ENCODE measurements around the gene CKAP4. TPM values are rescaled to one million over a fixed set of nuclear protein-coding genes. Genes with fewer than 3 reads are reported as not detected.

The CKAP4 gene
- total and polyA plus RNA-seq, 2 donors: 40.8 to 93.3 TPM

DNA sequence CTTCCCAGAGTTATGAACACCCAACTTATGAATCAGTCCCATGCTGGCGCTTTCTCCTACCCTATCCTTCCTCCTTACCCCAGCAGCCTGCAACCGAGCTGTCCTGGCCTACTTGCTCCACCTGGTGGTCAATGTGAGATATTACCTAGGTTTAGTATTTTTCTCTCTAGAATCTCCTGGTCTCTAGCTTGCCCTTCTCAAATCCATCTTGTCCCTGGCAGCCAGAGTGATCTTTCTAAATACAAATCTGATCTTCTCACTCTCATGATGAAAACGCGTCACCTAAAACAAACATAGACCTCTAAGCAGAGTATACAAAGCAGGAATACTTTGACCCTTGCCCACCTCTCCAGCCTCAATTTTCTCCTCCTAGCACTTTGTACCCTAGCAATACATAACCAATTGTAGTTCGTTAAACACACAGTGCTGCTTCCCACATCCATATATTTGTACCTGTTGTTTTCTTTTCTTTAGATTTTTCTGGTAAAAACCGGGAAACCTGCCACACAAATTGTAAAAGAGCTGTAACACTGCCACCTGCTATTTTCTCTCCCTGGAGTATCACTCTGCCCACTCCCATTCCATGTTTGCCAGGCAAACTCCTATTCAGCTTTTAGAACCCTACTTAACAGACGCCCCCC lies 34.8 kb upstream of the CKAP4 start:
- 50% methylated on average over 7 of the region's 7 CpGs for WGBS
- Histone ChIP-seq H3K36me3 (ENCODE audit: insufficient read depth) (no peaks in the 10 kb centered on the region), H3K4me1 (ENCODE audit: insufficient read depth) (no peaks in the 10 kb centered on the region), H3K4me3 (ENCODE audit: low read depth, low read length) (no peak overlapping the region), H3K27ac (ENCODE audit: low read depth) (no peak overlapping the region)
- no peak for DNase-seq (ENCODE audit: extremely low spot score)

DNA sequence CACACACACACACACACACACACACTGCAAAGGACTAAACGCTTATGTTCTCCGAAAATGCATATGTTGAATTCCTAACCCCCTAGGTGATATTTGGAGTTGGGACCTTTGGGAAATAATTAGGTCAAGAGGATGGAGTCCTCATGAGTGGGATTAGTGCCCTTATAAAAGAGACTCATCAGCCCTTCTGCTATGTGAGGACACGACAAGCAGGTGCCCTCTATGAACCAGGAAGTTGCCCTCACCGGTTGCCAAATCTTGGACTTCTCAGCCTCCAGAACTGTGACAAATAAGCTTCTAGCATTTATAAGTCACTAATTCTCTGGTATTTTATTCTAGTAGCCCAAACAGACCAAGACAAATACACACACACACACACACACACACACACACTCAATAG lies 34.0 kb upstream of the CKAP4 start:
- WGBS: 87% methylated on average over 4 of the region's 4 CpGs
- Histone ChIP-seq H3K4me3 (ENCODE audit: low read depth, low read length) (no peak overlapping the region), H3K36me3 (ENCODE audit: insufficient read depth) (no peaks in the 10 kb centered on the region), H3K27ac (ENCODE audit: low read depth) (no peak overlapping the region), H3K4me1 (ENCODE audit: insufficient read depth) (no peaks in the 10 kb centered on the region)
- DNase-seq (ENCODE audit: extremely low spot score): no peak

DNA sequence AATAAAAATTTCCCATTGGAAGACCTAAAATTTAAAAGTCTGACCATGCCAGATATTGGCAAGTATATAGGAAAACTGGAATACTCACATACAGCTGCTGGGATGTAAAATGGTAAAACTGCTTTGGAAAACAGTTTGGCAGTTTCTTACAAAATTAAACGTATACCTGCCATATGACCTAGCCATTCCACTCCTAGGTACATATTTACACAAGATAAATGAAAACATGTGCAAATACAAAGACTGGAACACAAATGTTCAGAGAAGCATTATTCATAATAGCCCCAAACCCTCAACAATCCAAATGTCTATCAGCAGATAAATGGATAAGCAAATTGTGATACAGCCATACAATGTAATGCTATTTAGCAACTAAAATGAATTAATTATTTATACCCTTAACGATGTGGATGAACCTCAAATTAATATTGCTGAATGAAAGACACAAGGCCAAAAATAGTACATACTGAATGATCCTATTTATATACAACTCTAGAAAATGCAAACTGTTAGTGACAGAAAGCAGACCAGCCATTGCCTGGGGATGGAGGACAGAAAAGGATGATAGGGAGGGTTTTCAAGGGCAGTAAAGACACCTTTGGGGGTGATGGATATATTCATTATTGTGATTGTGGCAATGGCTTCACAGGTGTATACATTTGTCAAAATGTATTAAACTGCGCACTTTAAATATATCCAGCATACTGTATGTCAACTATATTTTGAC lies 33.4 kb upstream of the CKAP4 start:
- no peaks in the 10 kb centered on the region for H3K4me1 ChIP-seq (ENCODE audit: insufficient read depth)
- no peak overlapping the region for H3K27ac ChIP-seq (ENCODE audit: low read depth)
- WGBS: 64% methylated on average over 3 of the region's 3 CpGs
- H3K4me3 ChIP-seq (ENCODE audit: low read depth, low read length): no peak overlapping the region
- H3K36me3 ChIP-seq (ENCODE audit: insufficient read depth): no peaks in the 10 kb centered on the region
- DNase-seq (ENCODE audit: extremely low spot score): no peak

DNA sequence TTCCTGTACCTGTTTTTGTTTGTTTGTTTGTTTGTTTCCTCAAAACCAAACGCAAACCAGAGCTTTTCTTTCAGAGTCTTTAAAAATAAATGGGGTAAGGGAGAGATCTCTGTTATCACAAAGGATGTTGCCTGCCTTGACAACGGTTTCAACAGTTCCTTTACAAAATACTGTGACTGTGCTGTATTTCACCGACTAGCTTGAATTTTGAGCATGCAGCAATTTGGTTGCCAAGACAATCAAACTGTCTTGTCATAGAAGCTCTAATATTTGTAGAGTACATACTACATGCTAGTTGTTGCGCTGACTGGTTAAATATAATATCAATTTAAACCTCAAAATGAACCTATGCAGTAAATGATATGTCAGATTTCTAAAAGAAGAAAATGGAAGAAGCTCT lies 32.3 kb upstream of the CKAP4 start:
- Histone ChIP-seq H3K27ac (ENCODE audit: low read depth) (no peak overlapping the region), H3K4me3 (ENCODE audit: low read depth, low read length) (no peak overlapping the region), H3K36me3 (ENCODE audit: insufficient read depth) (no peaks in the 10 kb centered on the region), H3K4me1 (ENCODE audit: insufficient read depth) (no peaks in the 10 kb centered on the region)
- no peak for DNase-seq (ENCODE audit: extremely low spot score)
- WGBS: 67% methylated on average over 4 of the region's 4 CpGs

DNA sequence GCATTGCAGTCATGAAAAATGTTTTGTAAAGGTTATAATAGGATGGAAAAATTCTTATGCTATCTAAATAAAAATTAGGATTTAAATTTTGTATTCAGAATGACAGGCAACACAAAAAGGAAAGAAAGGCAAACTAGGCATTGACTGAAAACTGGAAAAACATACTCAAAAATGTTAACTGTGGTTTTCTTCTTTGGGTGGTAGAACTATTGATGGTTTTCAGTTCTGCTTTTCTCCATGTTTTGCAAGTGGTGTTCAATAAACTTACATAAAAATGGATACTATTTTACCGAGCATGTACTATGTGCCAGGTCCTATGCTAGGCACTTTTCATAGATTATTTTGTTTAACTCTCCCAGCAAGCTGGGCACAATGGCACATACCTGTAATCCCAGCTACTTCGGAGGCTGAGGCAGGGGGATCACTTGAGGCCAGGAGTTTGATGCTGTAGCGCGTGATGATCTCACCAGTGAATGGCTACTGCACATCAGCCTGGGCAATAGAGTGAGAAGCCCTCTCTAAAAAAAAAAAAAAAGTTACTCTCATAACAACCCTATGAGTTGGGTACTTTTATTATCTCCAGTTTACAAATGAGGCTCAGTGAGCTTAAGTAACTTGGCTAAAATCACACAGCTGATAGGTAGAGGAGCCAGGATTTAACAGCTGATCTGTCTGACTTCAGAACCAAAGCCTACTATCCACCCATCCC lies 28.4 kb upstream of the CKAP4 start:
- Histone ChIP-seq H3K36me3 (ENCODE audit: insufficient read depth) (no peaks in the 10 kb centered on the region), H3K4me1 (ENCODE audit: insufficient read depth) (no peaks in the 10 kb centered on the region), H3K4me3 (ENCODE audit: low read depth, low read length) (no peak overlapping the region), H3K27ac (ENCODE audit: low read depth) (no peak overlapping the region)
- 96% methylated on average over 4 of the region's 4 CpGs for WGBS
- no peak for DNase-seq (ENCODE audit: extremely low spot score)

DNA sequence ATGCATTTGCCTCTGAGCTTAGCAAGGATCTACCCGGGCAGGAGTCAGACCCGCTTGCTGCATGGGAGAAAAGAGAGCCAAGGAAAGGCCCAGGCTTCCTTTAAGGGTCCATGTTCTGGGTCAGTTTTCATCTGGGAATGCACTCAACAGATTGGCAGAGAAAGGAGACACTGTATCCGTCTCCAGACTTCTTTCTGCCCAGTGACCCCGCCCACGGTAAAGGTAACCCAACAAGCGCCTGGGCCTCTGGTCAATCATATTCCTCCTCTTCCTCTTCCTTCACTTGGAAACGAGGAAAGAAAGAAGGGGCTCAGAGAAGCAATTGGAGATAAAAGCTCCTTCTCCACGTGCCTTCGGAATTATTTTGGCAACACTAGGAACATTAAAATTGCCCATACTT lies 27.6 kb upstream of the CKAP4 start:
- WGBS: 86% methylated on average over 9 of the region's 9 CpGs
- no peak overlapping the region for H3K4me3 ChIP-seq (ENCODE audit: low read depth, low read length)
- H3K36me3 ChIP-seq (ENCODE audit: insufficient read depth): no peaks in the 10 kb centered on the region
- H3K27ac ChIP-seq (ENCODE audit: low read depth): no peak overlapping the region
- DNase-seq (ENCODE audit: extremely low spot score): no peak
- no peaks in the 10 kb centered on the region for H3K4me1 ChIP-seq (ENCODE audit: insufficient read depth)

DNA sequence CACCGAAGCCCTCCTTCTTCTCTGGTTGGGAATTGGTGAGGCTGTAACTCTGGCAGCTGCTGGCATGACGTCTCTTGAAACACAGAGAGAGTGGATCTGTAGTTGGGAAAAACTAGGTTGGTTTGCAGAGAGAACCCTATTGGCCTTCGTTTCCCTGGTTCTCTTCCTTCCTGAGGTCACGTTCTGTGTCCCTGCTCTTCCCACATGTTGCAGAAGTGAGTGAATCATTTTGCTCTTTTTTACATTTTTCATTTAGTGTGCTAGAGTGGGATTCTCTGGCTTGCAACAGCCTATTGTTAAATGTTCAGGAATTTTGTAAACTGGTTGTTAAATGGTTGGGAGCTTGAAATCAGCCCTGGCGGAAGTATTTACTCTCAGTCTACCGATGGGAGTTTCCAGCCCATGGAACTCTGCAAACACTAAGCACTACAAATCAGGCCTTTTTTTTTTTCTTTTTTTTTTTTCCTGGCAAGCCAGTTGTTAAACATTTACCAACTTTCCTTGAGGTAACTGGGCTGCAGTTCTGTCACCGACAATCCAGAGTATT lies 26.8 kb upstream of the CKAP4 start:
- WGBS: 77% methylated on average over 7 of the region's 7 CpGs
- no peak overlapping the region for H3K27ac ChIP-seq (ENCODE audit: low read depth)
- DNase-seq (ENCODE audit: extremely low spot score): peak; percentile 21
- H3K4me3 ChIP-seq (ENCODE audit: low read depth, low read length): no peak overlapping the region
- H3K4me1 ChIP-seq (ENCODE audit: insufficient read depth): no peaks in the 10 kb centered on the region
- no peaks in the 10 kb centered on the region for H3K36me3 ChIP-seq (ENCODE audit: insufficient read depth)

DNA sequence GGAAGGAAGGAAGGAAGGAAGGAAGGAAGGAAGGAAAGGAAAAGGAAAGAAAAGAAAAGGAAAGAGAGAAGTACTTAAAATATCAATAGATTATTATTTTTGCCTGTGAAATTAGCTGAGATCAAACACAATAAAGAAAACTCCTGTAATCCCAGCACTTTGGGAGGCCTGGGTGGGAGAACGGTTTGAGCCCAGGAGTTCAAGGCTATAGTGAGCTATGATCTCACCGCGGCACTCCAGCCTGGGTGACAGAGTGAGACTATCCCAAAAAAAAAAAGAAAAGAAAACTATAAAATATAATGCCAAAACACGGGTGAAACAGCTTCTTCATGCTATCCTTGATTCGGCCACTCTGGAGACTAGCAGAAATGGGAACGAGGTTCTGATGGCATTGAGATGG lies 26.2 kb upstream of the CKAP4 start:
- Histone ChIP-seq H3K36me3 (ENCODE audit: insufficient read depth) (no peaks in the 10 kb centered on the region), H3K27ac (ENCODE audit: low read depth) (no peak overlapping the region), H3K4me3 (ENCODE audit: low read depth, low read length) (no peak overlapping the region), H3K4me1 (ENCODE audit: insufficient read depth) (no peaks in the 10 kb centered on the region)
- DNase-seq (ENCODE audit: extremely low spot score): no peak
- WGBS: 90% methylated on average over 6 of the region's 6 CpGs

DNA sequence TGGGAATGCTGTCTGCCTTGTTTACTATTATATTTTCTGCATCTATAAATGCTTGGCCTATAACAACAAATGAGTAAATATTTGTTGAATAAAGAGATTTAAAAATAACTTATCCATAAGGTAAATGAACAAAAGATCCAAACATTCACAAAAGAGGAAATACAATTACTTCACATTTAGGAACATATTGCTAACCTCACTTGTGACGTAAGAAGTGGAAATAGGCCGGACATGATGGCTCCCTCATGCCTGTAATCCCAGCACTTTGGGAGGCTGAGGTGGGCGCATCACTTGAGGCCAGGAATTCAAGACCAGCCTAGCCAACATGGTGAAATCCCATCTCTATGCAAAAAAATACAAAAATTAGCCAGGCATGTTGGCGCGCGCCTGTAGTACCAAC lies 25.7 kb upstream of the CKAP4 start:
- no peak for DNase-seq (ENCODE audit: extremely low spot score)
- Histone ChIP-seq H3K4me1 (ENCODE audit: insufficient read depth) (no peaks in the 10 kb centered on the region), H3K4me3 (ENCODE audit: low read depth, low read length) (no peak overlapping the region), H3K27ac (ENCODE audit: low read depth) (no peak overlapping the region), H3K36me3 (ENCODE audit: insufficient read depth) (no peaks in the 10 kb centered on the region)
- 97% methylated on average over 6 of the region's 6 CpGs for WGBS

DNA sequence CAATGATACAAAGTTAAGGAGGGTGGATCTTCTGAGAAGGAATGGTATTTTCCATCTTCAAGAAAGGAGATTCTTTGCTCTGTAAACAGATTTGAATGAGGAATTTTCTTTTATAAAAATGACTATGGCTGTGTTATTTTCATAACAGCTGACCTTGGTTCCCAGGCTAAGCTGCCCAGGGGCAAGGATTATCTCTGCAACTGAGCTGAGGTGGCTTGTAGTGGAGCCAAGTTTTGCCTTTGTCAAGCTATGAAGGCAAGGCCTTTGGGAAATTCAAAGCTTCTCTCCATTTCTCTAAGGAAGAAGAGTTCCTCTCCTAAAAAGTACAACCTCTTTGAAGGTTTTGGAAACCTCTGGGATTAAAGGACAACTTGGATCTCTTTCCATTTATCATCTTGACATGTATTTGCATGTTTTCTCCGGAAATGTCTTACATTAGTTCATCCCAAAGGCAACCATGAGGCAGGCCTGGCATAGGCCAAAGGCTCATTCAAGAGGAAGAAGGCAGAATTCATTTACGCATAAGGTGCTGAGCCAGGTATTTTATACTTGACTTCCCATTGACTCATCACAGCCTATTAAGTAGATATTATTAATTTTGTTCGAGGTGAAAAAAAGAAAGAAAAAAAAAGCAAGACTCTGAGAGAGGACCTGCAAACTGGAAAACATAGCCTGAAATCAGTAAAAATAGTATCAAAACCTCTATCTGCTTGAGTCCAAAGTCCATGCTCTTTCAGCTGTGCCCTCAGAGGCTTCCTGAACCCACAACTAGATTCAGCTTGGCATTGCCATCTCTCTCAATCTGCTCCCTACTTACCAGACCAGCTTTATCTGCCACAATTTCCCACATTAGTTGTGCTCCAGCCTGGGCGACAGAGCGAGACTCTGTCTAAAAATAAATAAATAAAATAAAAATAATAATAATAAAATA lies 24.0 kb upstream of the CKAP4 start:
- Histone ChIP-seq H3K27ac (ENCODE audit: low read depth) (no peak overlapping the region), H3K4me3 (ENCODE audit: low read depth, low read length) (no peak overlapping the region), H3K4me1 (ENCODE audit: insufficient read depth) (no peaks in the 10 kb centered on the region), H3K36me3 (ENCODE audit: insufficient read depth) (no peaks in the 10 kb centered on the region)
- no peak for DNase-seq (ENCODE audit: extremely low spot score)
- WGBS: 73% methylated on average over 5 of the region's 5 CpGs

DNA sequence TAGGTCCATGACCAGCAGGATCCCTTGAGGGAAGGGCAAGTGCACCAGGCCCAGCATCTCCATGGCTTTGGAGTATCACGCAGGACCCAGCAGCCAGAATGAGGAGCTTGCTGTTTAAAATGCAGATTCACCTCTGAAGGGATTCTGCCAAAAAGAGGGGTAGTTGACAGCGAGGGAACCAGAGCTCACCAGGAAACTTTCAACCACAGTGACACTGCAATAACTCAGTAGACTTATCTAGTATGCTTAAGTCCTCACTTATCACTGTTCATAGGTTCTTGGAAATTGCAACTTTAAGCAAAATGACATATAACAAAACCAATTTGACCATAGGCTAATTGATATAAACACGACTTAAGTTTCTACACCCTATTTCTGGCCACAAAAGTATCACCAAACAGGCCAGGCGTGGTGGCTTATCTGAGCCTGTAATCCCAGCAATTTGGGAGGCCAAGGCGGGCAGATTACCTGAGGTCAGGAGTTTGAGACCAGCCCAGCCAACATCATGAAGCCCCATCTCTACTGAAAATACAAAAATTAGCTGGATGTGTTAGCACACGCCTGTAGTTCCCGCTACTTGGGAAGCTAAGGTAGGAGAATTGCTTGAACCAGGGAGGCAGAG lies 21.4 kb upstream of the CKAP4 start:
- Histone ChIP-seq H3K4me3 (ENCODE audit: low read depth, low read length) (no peak overlapping the region), H3K27ac (ENCODE audit: low read depth) (no peak overlapping the region), H3K36me3 (ENCODE audit: insufficient read depth) (no peaks in the 10 kb centered on the region), H3K4me1 (ENCODE audit: insufficient read depth) (no peaks in the 10 kb centered on the region)
- no peak for DNase-seq (ENCODE audit: extremely low spot score)
- WGBS: 89% methylated on average over 7 of the region's 7 CpGs

DNA sequence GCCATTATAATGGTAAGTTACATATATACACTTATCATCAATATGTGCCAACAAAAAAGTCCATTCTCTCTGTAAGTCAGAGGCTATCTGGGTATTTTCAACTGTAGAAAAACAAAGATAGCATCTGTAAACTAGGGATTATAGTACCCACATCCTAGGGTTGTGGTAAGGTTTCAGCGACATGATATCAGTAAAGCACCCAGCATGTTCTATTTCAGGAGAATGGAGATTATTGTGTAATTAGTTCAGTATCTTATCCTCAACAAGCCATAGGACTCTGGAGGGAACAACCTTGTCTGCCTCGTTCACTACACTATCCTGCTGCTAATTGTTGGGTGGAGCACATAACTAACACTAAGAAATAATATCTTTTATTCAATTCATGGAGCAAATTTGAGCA lies 19.7 kb upstream of the CKAP4 start:
- Histone ChIP-seq H3K4me1 (ENCODE audit: insufficient read depth) (no peaks in the 10 kb centered on the region), H3K4me3 (ENCODE audit: low read depth, low read length) (no peak overlapping the region), H3K36me3 (ENCODE audit: insufficient read depth) (no peaks in the 10 kb centered on the region), H3K27ac (ENCODE audit: low read depth) (no peak overlapping the region)
- WGBS: 45% methylated on average over 2 of the region's 2 CpGs
- no peak for DNase-seq (ENCODE audit: extremely low spot score)

DNA sequence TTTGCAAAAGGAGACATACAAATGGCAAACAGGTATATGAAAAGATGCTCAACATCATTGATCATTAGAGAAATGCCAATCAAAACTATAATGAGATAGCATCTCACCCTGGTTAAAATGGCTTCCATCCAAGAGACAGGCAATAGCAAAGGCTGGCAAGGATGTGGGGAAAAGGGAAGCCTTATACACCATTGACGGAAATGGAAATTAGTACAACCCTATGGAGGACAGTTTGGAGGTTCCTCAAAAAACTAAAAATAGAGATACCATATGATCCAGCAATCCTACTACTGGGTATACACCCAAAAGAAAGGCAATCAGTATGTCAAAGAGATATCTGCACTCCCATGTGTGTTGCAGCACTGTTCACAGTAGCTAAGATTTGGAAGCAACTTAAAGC lies 17.3 kb upstream of the CKAP4 start:
- no peaks in the 10 kb centered on the region for H3K36me3 ChIP-seq (ENCODE audit: insufficient read depth)
- 95% methylated on average over 1 of the region's 1 CpG for WGBS
- DNase-seq (ENCODE audit: extremely low spot score): no peak
- no peaks in the 10 kb centered on the region for H3K4me1 ChIP-seq (ENCODE audit: insufficient read depth)
- no peak overlapping the region for H3K4me3 ChIP-seq (ENCODE audit: low read depth, low read length)
- H3K27ac ChIP-seq (ENCODE audit: low read depth): no peak overlapping the region

Measured in urinary bladder (tissue), 4 donors.